ENCODE measurements around the gene SLC6A19. TPM values are rescaled to one million over a fixed set of nuclear protein-coding genes. Genes with fewer than 3 reads are reported as not detected.

SLC6A19 gene
- total RNA-seq, 2 donors from 2014 or later = 0.09 to 0.15 TPM

- Histone ChIP-seq H3K27ac (ENCODE audit: low read depth, low read length) (no peak overlapping the region), H3K4me3 (ENCODE audit: low read length) (no peak overlapping the region), H3K9me3 (ENCODE audit: control insufficient read depth, low read length) (no peaks in the 10 kb centered on the region), H3K27me3 (ENCODE audit: control insufficient read depth, insufficient read depth, low read length, poor library complexity, severe bottlenecking) (peaks cover 3% of the 10 kb centered on the region), H3K4me1 (ENCODE audit: control insufficient read depth, insufficient read depth, low read length) (peaks cover 6% of the 10 kb centered on the region), H3K36me3 (ENCODE audit: control insufficient read depth, insufficient read depth, low read length) (no peaks in the 10 kb centered on the region), H3K9ac (ENCODE audit: extremely low read depth, low read length, poor library complexity, severe bottlenecking) (no peak overlapping the region)
- Mint-ChIP-seq H3K9me3 (no peaks in the 10 kb centered on the region), H3K36me3 (ENCODE audit: low read depth) (no peaks in the 10 kb centered on the region), H3K4me1 (peaks cover 36% of the 10 kb centered on the region), H3K4me3 (no peak overlapping the region), H3K27me3 (ENCODE audit: insufficient read depth) (peaks cover 17% of the 10 kb centered on the region), H3K27ac (no peak overlapping the region)
- DNase-seq = no peak
- WGBS, 2 experiments (ENCODE audit: insufficient coverage in 1 of 2, insufficient read length in 1 of 2) = 92 to 94% methylated on average over 7 to 19 of the region's 19 CpGs
- no peak for TF ChIP-seq CTCF (conservative IDR thresholded peaks at IDR 0.05)
Measured at GRCh38 chr5:1161833-1162229, 39.6 kb upstream of the SLC6A19 start.

DNA sequence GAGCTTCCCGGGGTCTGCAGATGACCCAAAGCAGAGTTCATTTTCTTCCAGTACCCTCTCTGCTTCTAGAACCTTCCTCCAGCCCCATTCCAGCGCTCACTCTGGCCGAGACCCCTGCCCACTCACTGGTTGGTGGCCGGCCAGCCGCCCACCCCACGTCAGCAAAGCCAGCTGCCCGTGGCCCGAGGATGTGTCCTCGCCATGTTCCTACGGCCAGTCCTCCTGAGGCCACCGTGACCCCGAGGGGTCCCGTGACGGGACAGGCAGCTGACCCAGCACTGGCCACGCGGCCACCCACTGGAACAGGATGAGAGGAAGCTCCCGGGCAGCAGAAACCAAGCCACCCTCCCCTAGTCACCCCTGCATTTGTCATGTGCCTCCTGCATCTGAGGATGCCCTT, 39.1 kb upstream of the SLC6A19 start:
- H3K27me3 ChIP-seq (ENCODE audit: control insufficient read depth, insufficient read depth, low read length, poor library complexity, severe bottlenecking) = no peaks in the 10 kb centered on the region
- Mint-ChIP-seq H3K27me3 (ENCODE audit: insufficient read depth) (peaks cover 13% of the 10 kb centered on the region), H3K27ac (no peak overlapping the region), H3K4me3 (no peak overlapping the region), H3K9me3 (no peaks in the 10 kb centered on the region), H3K4me1 (peaks cover 36% of the 10 kb centered on the region), H3K36me3 (ENCODE audit: low read depth) (no peaks in the 10 kb centered on the region)
- no peaks in the 10 kb centered on the region for H3K36me3 ChIP-seq (ENCODE audit: control insufficient read depth, insufficient read depth, low read length)
- no peak overlapping the region for H3K9ac ChIP-seq (ENCODE audit: extremely low read depth, low read length, poor library complexity, severe bottlenecking)
- no peak overlapping the region for H3K4me3 ChIP-seq (ENCODE audit: low read length)
- no peak for TF ChIP-seq CTCF (conservative IDR thresholded peaks at IDR 0.05)
- no peak overlapping the region for H3K27ac ChIP-seq (ENCODE audit: low read depth, low read length)
- H3K9me3 ChIP-seq (ENCODE audit: control insufficient read depth, low read length) = no peaks in the 10 kb centered on the region
- no peak for DNase-seq
- H3K4me1 ChIP-seq (ENCODE audit: control insufficient read depth, insufficient read depth, low read length) = peaks cover 6% of the 10 kb centered on the region
- 94 to 95% methylated on average over 4 to 17 of the region's 17 CpGs for WGBS, 2 experiments (ENCODE audit: insufficient coverage in 1 of 2, insufficient read length in 1 of 2)

DNA sequence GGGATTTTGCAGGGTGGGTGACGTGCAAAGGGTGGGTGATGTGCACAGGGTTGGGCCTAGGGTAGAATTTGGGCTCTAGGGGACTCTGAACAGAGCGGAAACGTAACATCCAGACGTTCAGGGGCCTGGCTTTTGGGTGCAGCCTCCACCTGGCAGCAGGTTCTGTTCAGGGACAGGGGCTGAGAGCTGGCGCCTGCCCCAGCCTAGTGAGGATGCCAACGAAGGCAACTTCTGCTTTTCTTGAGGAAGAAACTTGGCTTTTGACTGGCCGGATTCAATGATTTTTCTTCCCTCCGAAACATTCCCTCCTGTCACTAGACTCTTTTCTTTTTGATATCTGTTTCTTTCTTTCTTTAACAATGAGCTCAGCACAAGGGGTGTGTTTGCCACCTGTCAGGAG, 38.6 kb upstream of the SLC6A19 start:
- no peak for TF ChIP-seq CTCF (conservative IDR thresholded peaks at IDR 0.05)
- no peaks in the 10 kb centered on the region for H3K36me3 Mint-ChIP-seq (ENCODE audit: low read depth)
- DNase-seq = no peak

More for the DNA sequence above, 38.6 kb upstream of the SLC6A19 start:
- no peak overlapping the region for H3K4me3 ChIP-seq (ENCODE audit: low read length)
- Mint-ChIP-seq H3K9me3 (no peaks in the 10 kb centered on the region), H3K27me3 (ENCODE audit: insufficient read depth) (peaks cover 8% of the 10 kb centered on the region), H3K4me3 (no peak overlapping the region), H3K27ac (no peak overlapping the region), H3K4me1 (peaks cover 36% of the 10 kb centered on the region)
- no peaks in the 10 kb centered on the region for H3K36me3 ChIP-seq (ENCODE audit: control insufficient read depth, insufficient read depth, low read length)
- peaks cover 6% of the 10 kb centered on the region for H3K4me1 ChIP-seq (ENCODE audit: control insufficient read depth, insufficient read depth, low read length)
- WGBS, 2 experiments (ENCODE audit: insufficient coverage in 1 of 2, insufficient read length in 1 of 2) = 91 to 97% methylated on average over 8 of the region's 8 CpGs
- no peak overlapping the region for H3K9ac ChIP-seq (ENCODE audit: extremely low read depth, low read length, poor library complexity, severe bottlenecking)
- H3K9me3 ChIP-seq (ENCODE audit: control insufficient read depth, low read length) = no peaks in the 10 kb centered on the region
- no peaks in the 10 kb centered on the region for H3K27me3 ChIP-seq (ENCODE audit: control insufficient read depth, insufficient read depth, low read length, poor library complexity, severe bottlenecking)
- no peak overlapping the region for H3K27ac ChIP-seq (ENCODE audit: low read depth, low read length)

Measured in endodermal cell (in vitro differentiated cells).